NCI-H1105 (cell line): ENCODE measurements around the gene PADI6.
"Not testable (repeated sequence)": the region's sequence is repeated elsewhere in the genome, so short reads cannot be mapped to it uniquely, and the experiment has no call there.

Experiments used
- DNase-seq: peaks from one replicate; lab custom pipeline; 2025; lab: John Stamatoyannopoulos, UW

The PADI6 gene

GRCh38 chr1:17371896-17372295, at the start of gene PADI6:
Gene PADI6, plus strand, starts transcription at chr1:17372196. Its CDS starts 50 bp downstream, at chr1:17372246.
- no peak for DNase-seq

GRCh38 chr1:17328855-17329254, 43.1 kb upstream of the PADI6 start:
- no peak for DNase-seq

- DNase-seq: no peak
Measured at GRCh38 chr1:17329610-17330009, 42.4 kb upstream of the PADI6 start.

DNA sequence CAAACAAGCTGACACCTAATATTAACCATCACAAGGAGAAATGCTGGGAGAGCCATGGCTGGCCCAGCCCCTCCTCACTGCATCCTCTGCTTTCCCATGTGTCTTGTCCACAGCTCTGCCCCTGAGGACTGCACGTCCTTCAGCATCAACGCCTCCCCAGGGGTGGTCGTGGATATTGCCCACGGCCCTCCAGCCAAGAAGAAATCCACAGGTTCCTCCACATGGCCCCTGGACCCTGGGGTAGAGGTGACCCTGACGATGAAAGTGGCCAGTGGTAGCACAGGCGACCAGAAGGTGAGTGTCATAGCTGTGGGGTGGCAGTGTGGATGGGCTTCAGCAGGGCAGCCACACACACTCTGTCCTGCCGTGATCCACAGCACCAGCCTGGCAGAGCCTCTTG, 41.1 kb upstream of the PADI6 start:
- DNase-seq: no peak

- no peak for DNase-seq
Measured at GRCh38 chr1:17333081-17333480, 38.9 kb upstream of the PADI6 start.

GRCh38 chr1:17335821-17336710, 35.9 kb upstream of the PADI6 start:
- peak; percentile 80 for DNase-seq

- DNase-seq: no peak
Measured at GRCh38 chr1:17338706-17339493, 33.1 kb upstream of the PADI6 start.

- DNase-seq: no peak
Measured at GRCh38 chr1:17339521-17339920, 32.5 kb upstream of the PADI6 start.

DNA sequence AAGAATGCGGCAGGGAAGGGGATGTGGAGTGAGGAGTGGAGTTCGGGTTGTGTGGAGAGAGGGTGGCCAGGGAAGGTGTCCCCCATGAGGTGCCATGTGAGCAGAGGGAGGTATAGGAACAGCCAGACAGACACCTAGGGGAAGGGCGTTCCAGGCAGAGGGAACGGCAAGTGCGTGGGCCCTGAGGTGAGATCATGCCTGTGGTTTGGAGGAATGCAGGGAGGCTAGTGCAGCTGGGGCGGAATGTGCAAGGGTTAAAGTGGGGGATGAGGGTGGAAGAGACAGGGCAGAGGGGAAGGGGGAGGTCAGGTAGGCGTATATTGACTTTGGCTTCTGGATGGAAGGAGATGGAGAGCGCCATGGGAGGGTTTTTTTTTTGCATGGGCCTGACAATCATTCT, 31.6 kb upstream of the PADI6 start:
- no peak for DNase-seq

- no peak for DNase-seq
Measured at GRCh38 chr1:17342014-17342441, 30.0 kb upstream of the PADI6 start.

DNA sequence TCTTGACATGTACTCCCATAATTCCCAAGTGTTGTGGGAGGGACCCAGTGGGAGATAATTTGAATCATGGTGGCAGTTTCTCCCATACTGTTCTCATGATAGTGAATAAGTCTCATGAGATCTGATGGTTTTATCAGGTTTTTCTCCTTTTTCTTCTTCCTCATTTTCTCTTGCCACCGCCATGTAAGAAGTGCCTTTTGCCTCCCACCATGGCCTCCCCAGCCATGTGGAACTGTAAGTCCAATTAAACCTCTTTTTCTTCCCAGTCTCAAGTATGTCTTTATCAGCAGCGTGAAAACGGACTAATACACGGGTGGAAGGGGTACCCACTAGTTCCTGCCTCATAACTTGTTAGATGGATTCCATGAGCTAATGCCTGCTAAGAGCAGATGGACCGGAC, 26.5 kb upstream of the PADI6 start:
- not testable (repeated sequence) for DNase-seq

- DNase-seq: no peak
Measured at GRCh38 chr1:17346046-17346789, 25.8 kb upstream of the PADI6 start.

- no peak for DNase-seq
Measured at GRCh38 chr1:17347769-17348592, 24.0 kb upstream of the PADI6 start.

- no peak for DNase-seq
Measured at GRCh38 chr1:17348593-17349234, 23.3 kb upstream of the PADI6 start.

DNA sequence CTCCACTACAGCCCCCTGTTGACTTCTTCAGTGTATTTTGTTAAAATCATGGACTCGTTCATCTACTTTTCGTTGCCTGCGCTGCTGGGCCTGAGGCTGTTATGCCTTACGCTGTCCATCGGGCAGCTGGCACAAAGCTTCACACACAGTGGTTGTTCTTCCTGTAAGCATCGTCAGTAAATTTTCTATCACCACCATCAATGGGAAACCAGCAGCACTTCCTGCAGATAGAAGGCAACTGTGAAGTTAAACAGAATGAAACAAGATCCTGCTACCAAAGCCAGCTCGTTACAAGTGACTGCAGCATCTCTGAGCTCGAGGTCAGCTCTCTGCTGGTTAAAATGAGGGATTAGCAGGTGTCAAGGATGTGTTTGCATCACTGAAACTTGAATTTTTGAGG, 21.9 kb upstream of the PADI6 start:
- no peak for DNase-seq

GRCh38 chr1:17350928-17351446, 21.0 kb upstream of the PADI6 start:
- DNase-seq: no peak

GRCh38 chr1:17351598-17352324, 20.2 kb upstream of the PADI6 start:
- no peak for DNase-seq

DNA sequence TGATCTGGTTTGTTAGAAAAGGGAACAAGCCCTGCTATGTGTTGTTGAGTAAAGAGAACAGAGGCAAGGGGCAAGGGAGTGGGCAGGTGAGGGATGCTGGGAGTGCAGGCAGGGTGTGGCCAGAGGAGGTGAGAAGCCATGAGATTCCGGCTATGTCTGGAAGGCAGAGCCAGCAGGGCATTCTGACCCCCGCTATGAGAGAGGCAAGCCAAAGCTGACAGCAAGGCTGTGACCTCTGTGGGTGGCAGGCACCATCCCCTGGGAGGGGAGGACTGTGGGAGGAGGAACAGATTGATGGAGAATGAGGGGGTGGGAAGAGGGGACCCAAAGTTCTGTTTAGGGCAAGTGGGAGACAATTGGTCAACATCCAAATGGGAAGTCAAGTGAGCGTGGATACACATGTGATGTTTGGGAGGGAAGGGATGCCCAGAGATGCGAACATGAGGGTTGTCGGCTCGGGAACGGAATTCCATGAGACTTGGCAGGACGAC, 19.5 kb upstream of the PADI6 start:
- no peak for DNase-seq

DNA sequence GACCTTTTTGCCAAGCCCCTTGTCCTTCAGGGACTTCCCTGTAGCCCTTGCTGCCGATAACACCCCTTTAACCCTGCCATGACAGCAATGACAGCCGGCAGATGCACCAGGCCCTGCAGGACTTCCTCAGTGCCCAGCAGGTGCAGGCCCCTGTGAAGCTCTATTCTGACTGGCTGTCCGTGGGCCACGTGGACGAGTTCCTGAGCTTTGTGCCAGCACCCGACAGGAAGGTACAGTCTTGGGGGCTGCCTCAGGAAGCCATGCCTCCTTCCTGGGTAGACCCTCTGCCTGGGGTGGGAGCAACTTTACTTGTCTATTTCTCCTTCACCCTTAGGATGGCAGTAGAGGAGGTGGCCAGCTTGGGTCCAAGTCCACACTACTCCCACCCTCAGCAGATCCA, 16.1 kb upstream of the PADI6 start:
- no peak for DNase-seq
